Endometrium (tissue), 2 donors: ENCODE measurements around the gene SHISA6.
"Not testable (repeated sequence)": the region's sequence is repeated elsewhere in the genome, so short reads cannot be mapped to it uniquely, and the experiment has no call there.

Experiments used
- FAIRE-seq: peaks from 2 replicates; lab custom pipeline; 2012; peaks lifted over from hg19 to GRCh38; lab: Jason Lieb, UNC
- donor health status: control.
- donor health status: control.

The SHISA6 gene

GRCh38 chr17:11303773-11304394 lies 62.9 kb downstream of the SHISA6 start:
- no peak for FAIRE-seq

GRCh38 chr17:11304568-11304967 lies 63.6 kb downstream of the SHISA6 start:
- no peak for FAIRE-seq

- FAIRE-seq, result no peak
Observed at GRCh38 chr17:11305524-11305923, 64.5 kb downstream of the SHISA6 start.

- FAIRE-seq, result no peak
Observed at GRCh38 chr17:11308531-11308930, 67.5 kb downstream of the SHISA6 start.

- no peak for FAIRE-seq
Observed at GRCh38 chr17:11309033-11309432, 68.0 kb downstream of the SHISA6 start.

GRCh38 chr17:11309850-11310249 lies 68.8 kb downstream of the SHISA6 start:
- FAIRE-seq, result no peak

- FAIRE-seq, result not testable (repeated sequence)
Observed at GRCh38 chr17:11316451-11316850, 75.4 kb downstream of the SHISA6 start.

- no peak for FAIRE-seq
Observed at GRCh38 chr17:11318207-11318606, 77.2 kb downstream of the SHISA6 start.

- FAIRE-seq, result no peak
Observed at GRCh38 chr17:11319894-11320293, 78.9 kb downstream of the SHISA6 start.

- no peak for FAIRE-seq
Observed at GRCh38 chr17:11324021-11324420, 83.0 kb downstream of the SHISA6 start.

- no peak for FAIRE-seq
Observed at GRCh38 chr17:11324846-11325420, 83.9 kb downstream of the SHISA6 start.

- FAIRE-seq, result no peak
Observed at GRCh38 chr17:11326492-11326891, 85.5 kb downstream of the SHISA6 start.

- FAIRE-seq, result no peak
Observed at GRCh38 chr17:11328770-11329169, 87.8 kb downstream of the SHISA6 start.

GRCh38 chr17:11330006-11330405 lies 89.0 kb downstream of the SHISA6 start:
- no peak for FAIRE-seq

GRCh38 chr17:11330826-11331225 lies 89.8 kb downstream of the SHISA6 start:
- peak; percentile 96 for FAIRE-seq

GRCh38 chr17:11331547-11332513 lies 90.8 kb downstream of the SHISA6 start:
- peak; percentile 77 for FAIRE-seq

GRCh38 chr17:11332706-11333105 lies 91.7 kb downstream of the SHISA6 start:
- FAIRE-seq, result no peak

- no peak for FAIRE-seq
Observed at GRCh38 chr17:11334493-11334892, 93.5 kb downstream of the SHISA6 start.

GRCh38 chr17:11336290-11336689 lies 95.3 kb downstream of the SHISA6 start:
- no peak for FAIRE-seq

- no peak for FAIRE-seq
Observed at GRCh38 chr17:11340803-11341202, 99.8 kb downstream of the SHISA6 start.

- FAIRE-seq, result no peak
Observed at GRCh38 chr17:11342138-11342537, 101.1 kb downstream of the SHISA6 start.

GRCh38 chr17:11349106-11349505 lies 108.1 kb downstream of the SHISA6 start:
- FAIRE-seq, result no peak

GRCh38 chr17:11351479-11351878 lies 110.5 kb downstream of the SHISA6 start:
- no peak for FAIRE-seq
